D721Med (cell line): ENCODE results near the gene GPC6.

Experiments
- DNase-seq: peaks from one replicate; pipeline ENCODE4 v3.0.0; 2011; ENCODE audit warnings: low spot score; ENCODE audit not compliant: insufficient read length
- FAIRE-seq: peaks from 2 replicates; lab custom pipeline; 2011; peaks lifted over from hg19 to GRCh38; lab: Jason Lieb, UNC
- TF ChIP-seq, protein P1 (sequence below): IDR thresholded peaks from 2 replicates; pipeline ENCODE4 v1.5.1; 2012; ENCODE audit warnings: mild to moderate bottlenecking, control low read depth; ENCODE audit not compliant: insufficient read depth; ENCODE audit errors: missing control alignments

Gene GPC6

DNA sequence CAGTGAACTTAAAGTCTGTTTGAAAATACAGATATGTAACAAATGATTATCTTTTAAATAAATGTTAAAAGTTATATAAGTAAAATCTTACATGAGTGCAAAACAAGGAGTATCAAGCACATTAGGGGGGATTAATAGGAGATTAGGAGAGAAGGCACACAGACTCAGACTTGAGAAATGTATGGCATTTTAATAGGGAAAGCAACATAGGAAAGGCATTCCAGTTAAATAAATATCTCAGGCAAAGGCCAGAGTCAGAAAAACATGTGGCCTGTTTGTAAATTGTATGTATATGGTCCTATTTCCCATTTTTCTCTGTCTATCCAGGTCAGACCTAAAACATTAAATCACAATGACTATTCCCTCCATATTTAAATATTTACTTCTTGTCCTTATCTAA, 462.7 kb downstream of the GPC6 start:
- TF ChIP-seq, protein P1, sequence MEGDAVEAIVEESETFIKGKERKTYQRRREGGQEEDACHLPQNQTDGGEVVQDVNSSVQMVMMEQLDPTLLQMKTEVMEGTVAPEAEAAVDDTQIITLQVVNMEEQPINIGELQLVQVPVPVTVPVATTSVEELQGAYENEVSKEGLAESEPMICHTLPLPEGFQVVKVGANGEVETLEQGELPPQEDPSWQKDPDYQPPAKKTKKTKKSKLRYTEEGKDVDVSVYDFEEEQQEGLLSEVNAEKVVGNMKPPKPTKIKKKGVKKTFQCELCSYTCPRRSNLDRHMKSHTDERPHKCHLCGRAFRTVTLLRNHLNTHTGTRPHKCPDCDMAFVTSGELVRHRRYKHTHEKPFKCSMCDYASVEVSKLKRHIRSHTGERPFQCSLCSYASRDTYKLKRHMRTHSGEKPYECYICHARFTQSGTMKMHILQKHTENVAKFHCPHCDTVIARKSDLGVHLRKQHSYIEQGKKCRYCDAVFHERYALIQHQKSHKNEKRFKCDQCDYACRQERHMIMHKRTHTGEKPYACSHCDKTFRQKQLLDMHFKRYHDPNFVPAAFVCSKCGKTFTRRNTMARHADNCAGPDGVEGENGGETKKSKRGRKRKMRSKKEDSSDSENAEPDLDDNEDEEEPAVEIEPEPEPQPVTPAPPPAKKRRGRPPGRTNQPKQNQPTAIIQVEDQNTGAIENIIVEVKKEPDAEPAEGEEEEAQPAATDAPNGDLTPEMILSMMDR: no peak
- no peak for DNase-seq
- peak; percentile 46 for FAIRE-seq

- FAIRE-seq (no peak), DNase-seq (no peak)
- TF ChIP-seq, protein P1: no peak
Observed at GRCh38 chr13:93690139-93690538, 463.5 kb downstream of the GPC6 start.

DNA sequence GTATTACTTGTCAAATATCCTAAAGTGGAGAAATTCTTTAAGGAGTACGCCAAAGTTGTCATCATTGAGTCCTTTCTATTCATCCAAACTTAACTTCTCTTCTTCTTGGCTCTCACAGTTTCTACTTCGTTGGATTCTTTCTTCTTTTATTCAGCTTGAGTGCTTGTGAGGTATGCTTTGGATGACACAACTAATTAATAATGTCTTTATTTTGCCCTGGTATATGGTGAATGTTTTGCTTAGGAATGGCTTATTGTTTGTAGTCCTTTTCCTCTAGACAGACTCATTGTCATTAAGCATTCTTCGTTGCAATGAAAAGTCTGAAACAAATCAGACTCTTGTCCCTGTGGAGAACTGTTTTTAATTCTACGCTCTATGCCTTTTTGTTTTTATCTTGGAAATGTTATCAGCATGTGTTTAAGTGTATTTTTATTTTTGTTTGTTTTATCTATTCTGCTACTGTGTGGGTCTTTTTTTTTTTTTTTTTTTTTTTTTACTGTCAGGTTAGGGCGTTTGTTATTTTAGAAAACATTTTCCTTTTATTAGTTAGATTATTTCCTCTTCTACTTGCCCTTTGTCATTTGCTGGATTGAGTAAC, 471.5 kb downstream of the GPC6 start:
- FAIRE-seq (no peak), DNase-seq (no peak)
- TF ChIP-seq, protein P1: no peak

DNA sequence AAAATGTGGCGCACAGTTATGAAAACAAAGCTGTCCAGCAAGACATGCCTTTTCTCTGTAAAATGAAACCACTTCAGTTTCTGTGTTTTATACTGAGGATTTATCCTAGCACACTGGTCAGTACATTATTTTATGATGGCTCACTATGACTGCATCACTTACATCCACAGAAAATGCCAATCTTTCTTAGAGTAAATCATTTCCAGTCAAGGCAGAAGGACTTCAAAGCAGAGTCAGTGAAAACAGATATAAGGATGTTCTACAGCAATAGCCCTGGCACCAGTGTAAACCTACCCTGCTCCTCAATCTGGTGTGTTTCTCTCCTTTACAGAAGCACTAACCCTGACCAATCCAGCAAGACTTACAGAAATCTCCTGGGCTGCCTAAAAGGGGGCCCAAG, 473.5 kb downstream of the GPC6 start:
- FAIRE-seq: no peak

DNA sequence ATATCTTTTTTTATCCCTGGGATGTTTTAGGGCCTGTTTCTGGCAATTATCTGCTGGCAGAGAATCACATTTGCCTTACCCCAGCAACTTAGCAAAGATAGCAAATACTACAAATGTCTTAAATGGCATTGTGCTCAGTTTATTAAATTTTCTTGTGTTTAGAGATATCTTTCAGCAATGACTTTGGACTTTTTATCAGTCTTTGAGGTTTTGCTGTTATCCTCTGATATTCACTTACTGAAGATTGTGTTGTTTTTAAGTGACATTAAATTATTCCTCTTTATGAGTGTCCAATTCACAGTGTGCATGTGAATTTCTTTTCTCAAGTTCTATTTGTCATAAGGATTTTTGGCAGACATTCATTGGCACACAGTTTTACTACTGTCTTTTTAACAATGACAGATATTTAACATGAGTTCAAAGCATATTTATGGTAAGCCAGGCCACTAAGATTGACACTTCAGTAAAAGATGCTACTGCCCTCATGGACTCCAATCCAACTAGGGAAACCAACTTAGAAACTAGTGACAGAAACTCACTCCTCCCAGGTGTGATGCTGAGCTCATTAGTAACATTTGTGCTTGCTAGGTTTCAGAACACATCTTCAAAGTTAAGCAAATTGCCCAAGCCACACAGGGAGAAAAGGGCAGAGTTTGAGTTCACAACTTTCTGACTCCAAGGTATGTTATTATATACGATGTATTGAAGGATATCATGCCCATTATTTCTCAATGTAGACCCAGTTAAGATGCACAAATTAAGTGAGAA, 481.9 kb downstream of the GPC6 start:
- no peak for DNase-seq
- no peak for FAIRE-seq
- TF ChIP-seq, protein P1: no peak

More for the DNA sequence above, 473.5 kb downstream of the GPC6 start:
- no peak for DNase-seq
- TF ChIP-seq, protein P1: no peak

DNA sequence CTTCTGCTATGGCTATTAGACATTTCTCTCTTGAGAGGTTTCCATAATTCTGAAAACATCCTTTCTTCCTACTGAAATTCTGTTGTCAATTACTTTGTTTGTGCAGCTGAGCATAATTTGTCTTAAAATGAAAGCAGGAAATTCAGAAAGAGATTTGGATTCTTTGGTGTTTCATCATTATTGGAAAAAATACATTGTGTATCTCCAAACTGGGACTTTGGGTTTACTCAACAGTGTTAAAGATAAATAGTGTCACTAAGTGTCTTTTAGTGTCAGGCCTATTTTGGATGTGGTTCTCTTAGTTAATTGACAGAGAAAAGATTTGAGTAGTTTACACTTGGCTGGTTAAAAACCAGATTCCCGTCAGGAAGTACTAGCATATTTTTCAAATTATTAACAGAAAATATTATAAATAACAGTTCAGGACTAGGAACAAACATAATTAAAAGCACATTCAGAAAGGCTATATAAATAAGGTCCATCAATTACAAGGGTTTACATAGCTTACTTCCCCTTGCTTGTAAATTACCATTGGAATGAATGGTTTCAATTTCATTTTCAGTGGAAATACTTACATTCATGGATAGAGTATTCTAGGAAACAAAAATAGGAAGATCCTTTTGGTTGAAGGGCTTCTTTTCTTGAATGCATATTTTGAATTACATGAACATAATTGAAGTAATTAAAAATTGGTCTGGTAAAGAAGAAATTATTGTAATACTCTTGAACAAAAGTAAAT, 483.1 kb downstream of the GPC6 start:
- FAIRE-seq (no peak), DNase-seq (no peak)
- TF ChIP-seq, protein P1: no peak
